Lower leg skin (tissue), 3 donors: Measurements from ENCODE around the gene TYMP.

Experiments used
- POLR2A ChIP-seq, 2 donors: fragments of 450-650 bp; IDR thresholded peaks; one replicate each; pipeline ENCODE4 v1.6.1; 2016 to 2017; ENCODE audit warnings: antibody characterized with exemption in 2 of 2, mild to moderate bottlenecking in 1 of 2, moderate library complexity in 1 of 2
- TF ChIP-seq, protein P1 (sequence below), 3 donors: fragments of 450-650 bp; IDR thresholded peaks; one replicate each; pipeline ENCODE4 v1.5.1; 2016; ENCODE audit warnings: antibody characterized with exemption in 3 of 3, mild to moderate bottlenecking in 3 of 3, moderate library complexity in 2 of 3

DNA sequence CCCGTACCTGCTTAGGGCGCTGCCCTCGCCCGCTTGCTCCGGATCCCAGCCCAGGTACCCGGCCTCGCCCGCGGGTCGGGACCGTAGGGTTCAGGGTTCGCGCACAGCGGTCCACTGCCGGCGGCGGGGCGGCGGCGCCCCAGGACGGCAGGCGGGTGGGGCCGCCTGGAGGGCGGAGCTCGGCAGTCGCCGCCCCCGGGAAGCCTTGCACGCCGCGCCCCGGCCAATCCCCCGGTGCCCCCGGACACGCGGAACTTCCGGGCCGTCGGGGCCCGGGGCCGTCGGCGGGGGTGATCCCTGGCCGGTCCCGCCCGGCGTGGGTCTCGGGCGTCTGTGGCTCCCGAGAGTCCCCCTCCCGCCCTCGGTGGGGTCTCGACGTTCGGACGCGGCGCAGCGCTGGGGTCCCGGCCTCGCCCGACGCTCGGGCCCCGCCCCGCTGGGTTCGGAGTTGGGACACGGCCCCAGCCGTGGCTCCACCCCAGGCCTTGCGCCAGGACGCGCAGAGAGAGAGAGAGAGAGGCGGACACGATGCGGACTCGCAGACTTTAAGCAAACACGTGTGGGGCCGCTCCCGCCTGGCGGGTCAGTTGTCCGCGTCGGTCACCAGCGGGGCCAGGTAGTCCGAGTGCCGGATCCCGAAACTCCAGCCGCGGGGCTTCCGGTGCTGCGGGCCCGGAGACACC, at the start of gene TYMP:
- TF ChIP-seq, protein P1, sequence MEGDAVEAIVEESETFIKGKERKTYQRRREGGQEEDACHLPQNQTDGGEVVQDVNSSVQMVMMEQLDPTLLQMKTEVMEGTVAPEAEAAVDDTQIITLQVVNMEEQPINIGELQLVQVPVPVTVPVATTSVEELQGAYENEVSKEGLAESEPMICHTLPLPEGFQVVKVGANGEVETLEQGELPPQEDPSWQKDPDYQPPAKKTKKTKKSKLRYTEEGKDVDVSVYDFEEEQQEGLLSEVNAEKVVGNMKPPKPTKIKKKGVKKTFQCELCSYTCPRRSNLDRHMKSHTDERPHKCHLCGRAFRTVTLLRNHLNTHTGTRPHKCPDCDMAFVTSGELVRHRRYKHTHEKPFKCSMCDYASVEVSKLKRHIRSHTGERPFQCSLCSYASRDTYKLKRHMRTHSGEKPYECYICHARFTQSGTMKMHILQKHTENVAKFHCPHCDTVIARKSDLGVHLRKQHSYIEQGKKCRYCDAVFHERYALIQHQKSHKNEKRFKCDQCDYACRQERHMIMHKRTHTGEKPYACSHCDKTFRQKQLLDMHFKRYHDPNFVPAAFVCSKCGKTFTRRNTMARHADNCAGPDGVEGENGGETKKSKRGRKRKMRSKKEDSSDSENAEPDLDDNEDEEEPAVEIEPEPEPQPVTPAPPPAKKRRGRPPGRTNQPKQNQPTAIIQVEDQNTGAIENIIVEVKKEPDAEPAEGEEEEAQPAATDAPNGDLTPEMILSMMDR (IDR thresholded peaks at IDR 0.05), result peak in 1 of 3 donors; percentile 18
- peak in 1 of 2 donors; percentile 2 for TF ChIP-seq POLR2A (IDR thresholded peaks at IDR 0.05)
